Skeletal muscle cell (primary cell): ENCODE data around the gene HLCS.

Source experiments
- DNase-seq: peaks from one replicate; pipeline ENCODE4 v3.0.0-alpha.2; 2010; ENCODE audit warnings: low read depth
- H3K4me3 ChIP-seq: 2 replicates; pipeline ENCODE4 v1.5.1; 2011; ENCODE audit warnings: low read depth, mild to moderate bottlenecking, control low read depth, low read length, moderate library complexity

The HLCS gene

DNA sequence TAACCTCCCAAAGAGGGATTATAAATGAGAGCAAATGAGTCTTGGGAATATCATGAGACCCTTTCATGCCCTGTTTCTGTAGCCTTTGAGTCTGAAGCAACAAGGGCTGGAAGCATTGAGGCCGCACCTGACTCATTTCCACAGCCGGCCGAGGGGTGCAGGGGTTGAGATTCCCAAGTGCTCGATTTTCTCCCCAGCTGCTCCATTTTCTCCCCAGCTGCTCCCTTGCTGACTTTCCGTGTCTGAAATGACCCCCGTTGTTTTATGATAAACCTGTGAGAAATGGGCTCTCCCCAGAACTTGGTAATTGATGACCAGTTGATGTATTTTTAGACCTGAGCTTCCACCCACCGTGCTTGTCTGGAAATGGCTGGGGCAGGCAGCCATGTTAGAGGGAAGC lies 244.7 kb downstream of the HLCS start:
- DNase-seq = no peak
- no peak overlapping the region for H3K4me3 ChIP-seq

DNA sequence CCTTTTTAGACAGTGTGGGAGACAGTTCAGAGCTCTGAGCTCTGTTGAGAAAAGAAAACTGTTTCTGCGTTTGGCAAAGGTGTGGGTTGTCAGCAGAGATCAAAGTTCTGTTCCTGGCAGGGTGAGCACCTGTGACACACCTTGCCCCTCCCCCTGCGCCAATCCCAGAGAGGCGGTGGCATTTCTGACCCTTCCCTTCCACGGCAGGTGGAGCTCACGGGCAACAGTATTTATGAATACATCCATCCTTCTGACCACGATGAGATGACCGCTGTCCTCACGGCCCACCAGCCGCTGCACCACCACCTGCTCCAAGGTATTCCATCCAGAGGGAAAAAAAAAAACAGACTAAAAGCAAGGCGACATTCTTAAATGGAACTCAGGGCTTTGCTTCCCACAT lies 246.9 kb downstream of the HLCS start:
- H3K4me3 ChIP-seq = no peak overlapping the region
- no peak for DNase-seq

DNA sequence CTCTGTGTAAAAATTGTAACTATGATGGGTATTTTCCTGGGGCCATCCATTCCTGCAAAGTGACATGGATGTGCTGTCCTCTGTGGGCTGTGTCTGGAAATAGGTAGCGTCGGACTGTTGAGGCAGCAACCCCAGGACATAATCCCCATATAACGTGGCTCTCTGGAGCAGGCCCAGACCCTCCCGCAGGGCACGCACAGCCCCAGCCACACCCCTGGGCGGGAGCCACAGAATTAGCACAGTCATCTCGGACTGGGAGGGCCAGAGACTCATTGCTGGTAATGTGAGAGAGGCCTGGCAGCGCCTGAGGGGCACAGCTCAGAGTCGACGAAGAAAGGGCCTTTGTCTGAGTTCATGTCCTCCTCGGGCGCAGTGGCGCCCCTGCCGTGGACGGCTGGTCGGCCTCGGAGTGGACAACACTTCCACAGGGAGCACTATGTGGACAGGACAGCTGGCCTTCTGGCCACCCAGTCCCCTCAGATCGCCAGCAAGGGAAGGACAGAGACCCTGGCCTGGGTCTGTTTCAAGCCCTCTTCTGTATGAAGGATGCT lies 247.4 kb downstream of the HLCS start:
- DNase-seq = no peak
- no peak overlapping the region for H3K4me3 ChIP-seq

DNA sequence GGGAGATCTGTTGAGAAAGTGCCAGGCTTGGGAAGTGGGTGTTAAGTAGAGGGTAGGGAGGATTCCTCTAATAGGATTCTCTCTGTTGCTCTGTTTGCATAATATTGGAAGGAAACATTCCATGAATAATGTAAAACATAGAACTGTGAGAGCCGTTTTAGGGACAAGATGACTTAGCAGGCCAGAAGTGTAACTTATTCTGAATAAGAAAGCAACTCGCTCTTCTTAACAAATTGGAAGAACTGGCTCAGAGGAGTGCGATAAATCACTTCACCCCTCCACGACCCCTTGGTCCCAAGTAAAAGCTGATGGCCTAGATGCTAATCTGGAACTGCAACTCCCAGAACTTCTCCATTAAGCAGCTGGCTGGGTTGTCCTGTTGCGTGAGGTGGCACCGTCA lies 248.5 kb downstream of the HLCS start:
- no peak overlapping the region for H3K4me3 ChIP-seq
- no peak for DNase-seq

DNA sequence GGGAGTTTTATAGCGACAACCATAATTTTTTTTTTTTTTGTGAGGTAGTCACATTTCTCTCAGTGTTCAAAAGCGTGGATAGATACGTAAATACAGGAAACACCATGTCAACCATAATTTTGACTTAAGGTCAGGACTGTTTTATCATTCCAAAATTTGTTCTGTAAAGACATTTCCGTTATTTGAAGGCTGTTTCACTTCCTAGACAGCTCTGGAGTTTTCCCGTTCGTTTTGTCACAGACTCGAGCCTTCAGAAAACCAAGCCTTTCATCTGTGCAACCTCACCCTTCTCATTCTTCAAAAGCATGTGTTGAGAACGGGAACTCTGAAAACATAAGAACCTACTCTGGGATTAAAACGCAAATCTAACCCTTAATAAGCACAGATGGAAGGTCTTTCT lies 249.6 kb downstream of the HLCS start:
- no peak overlapping the region for H3K4me3 ChIP-seq
- no peak for DNase-seq

DNA sequence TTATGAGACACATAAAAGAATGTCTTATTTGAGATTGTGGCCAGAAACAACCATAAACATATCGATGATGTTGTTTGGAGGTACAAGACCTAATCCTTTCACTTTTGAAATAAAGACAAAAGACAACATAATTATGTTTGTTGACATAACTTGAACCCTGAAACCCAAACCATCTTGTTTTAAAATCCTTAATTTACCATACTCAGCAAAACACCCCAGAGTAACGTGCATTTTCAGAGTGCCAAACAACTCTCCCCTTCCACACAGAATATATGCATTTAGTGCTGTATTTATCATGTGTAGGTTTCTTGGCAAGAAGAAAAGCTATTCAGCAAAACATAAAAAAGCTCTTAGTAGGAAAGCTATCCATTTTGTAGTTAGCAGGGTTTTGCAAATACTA lies 250.1 kb downstream of the HLCS start:
- no peak overlapping the region for H3K4me3 ChIP-seq
- DNase-seq = no peak

DNA sequence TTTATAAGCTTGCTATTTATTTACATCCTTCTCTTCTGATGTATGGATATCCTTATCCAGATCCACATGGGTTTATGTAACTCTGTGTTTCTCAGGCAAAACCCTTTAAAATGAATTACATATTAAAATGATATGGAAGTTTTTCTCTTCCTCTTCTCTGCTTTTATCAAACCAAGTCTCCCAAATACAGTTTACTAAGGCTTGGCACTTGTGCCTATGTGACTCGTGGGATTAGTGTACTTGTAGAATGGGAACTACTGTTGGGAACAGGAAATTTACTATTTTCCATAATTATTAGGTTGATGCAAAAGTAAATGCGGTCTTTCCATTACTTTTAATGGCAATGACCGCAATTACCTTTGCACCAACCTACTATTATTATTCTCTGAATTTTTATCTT lies 252.7 kb downstream of the HLCS start:
- H3K4me3 ChIP-seq = no peak overlapping the region
- no peak for DNase-seq

DNA sequence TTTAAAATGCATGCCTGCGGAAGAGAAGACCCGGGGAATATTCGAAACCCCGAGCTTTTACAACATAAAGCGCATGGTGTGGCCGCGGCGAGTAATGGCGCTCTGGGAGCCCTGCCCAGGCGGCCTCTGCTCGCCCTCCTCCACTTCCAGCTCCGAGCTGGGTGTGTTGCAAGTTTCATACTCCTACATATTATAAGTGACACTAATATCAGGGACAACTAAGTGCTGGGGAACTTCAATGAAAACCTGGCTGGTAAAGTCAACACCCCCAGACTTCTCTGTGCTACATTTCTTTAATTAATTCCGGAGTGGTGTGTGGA lies 255.8 kb downstream of the HLCS start:
- no peak for DNase-seq
- H3K4me3 ChIP-seq = no peak overlapping the region

DNA sequence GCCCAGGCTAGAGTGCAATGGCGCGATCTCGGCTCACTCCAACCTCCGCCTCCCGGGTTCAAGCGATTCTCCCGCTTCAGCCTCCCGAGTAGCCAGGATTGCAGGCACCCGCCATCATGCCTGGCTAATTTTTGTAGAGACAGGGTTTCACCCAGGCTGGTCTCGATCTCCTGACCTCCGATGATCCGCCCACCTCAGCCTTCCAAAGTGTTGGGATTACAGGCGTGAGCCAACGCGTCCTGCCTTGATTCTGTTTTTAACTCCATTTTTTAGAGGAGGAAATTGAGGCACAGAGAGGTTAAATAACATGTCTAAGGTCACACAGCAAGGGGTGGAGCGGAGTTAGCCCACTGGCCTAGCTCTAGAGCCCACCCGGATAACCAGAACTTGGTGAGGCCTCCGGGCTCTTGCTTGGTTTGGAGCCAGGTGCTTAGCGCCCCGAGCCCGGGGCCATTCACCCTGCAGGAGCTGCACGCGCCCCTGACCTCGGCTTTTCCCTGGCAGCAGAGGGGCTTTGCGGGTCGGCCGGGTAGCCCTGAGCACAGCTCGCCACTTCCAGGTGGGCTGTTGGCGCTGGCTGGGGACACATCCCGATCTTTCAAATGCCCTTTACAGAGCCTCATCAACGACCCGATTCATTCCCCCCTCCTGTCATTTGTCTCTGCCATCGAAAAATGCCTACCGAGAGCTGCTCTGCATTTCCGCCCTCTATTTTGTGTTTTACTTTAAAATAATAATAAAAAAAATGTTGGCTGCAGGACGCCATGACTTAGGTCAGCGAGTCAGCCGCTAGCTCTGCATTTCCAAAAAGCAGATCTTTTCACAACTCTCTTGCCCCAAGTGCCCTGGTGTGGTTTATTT lies 256.4 kb downstream of the HLCS start:
- no peak overlapping the region for H3K4me3 ChIP-seq
- DNase-seq = no peak

DNA sequence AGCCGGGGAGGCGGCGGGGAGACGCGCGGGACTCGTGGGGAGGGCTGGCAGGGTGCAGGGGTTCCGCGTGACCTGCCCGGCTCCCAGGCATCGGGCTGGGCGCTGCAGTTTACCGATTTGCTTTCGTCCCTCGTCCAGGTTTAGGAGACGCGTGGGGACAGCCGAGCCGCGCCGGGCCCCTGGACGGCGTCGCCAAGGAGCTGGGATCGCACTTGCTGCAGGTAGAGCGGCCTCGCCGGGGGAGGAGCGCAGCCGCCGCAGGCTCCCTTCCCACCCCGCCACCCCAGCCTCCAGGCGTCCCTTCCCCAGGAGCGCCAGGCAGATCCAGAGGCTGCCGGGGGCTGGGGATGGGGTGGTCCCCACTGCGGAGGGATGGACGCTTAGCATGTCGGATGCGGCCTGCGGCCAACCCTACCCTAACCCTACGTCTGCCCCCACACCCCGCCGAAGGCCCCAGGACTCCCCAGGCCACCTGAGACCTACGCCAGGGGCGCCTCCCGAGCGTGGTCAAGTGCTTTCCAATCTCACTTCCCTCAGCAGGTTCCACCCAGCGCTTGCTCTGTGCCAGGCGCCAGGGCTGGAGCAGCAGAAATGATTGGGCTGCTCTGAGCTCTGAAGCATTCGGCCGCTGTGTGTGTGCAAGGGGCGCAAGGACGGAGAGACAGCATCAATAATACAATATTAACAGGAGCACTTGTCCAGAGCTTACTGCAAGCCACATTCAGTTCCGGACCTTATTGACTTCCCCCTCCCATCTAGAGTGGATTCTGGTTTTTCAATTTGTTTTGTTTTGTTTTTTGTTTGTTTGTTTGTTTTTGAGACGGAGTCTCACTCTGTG lies 257.2 kb downstream of the HLCS start:
- peak overlapping the region; percentile 3 for H3K4me3 ChIP-seq
- DNase-seq = no peak

DNA sequence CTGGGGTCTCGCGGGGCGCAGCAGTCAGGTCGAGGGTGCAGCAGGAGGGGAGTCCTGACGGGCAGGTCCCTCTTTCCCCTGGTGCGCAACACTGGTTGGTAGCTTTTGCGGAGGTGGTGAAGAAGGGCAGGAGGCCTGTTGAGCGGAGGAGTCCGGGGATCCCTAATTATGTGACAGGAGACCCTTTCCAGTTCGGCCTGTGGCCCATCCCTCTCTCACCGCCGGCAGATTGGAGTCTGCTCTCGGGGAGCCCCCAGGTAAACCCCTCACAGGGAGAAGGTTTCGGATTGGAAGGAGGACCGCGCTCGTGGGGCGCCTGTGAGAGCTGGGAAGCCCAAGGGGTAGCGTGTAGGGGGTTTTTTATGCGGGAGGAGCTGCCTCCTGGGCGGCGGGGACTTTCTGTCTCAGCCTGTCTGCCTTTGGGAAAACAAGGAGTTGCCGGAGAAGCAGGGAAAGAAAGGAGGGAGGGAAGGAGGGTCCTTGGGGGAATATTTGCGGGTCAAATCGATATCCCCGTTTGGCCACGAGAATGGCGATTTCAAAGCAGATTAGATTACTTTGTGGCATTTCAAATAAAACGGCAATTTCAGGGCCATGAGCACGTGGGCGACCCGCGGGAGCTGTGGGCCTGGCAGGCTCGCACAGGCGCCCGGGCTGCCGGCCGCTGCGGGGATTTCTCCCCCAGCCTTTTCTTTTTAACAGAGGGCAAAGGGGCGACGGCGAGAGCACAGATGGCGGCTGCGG lies 258.0 kb downstream of the HLCS start:
- no peak for DNase-seq
- H3K4me3 ChIP-seq = peak overlapping the region; percentile 9

DNA sequence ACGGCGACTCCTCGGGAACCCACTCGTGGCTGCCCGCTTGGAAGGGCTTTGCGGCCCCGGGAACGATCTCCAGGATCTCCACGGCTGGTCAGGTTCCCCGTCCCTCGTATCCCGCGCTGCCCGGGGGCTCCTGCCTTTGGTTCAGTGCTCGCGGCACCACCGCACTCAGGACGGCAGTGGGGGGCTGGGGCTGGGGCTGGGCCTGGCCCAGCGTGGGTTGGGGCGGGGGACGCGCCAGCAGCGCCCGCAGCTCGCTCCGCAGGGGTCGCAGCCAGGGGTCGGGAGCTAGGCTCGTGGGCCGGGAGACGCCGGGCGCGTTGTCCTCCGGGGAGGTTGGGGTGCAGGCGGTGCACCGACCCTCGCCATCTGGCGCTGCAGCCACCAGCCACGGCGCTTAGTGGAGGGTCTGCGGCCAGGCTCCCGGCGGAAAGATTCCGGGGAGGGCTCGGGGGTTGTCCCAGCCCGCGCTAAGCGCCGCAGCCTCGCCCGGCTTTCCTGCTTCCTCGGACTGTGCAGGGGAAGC lies 258.6 kb downstream of the HLCS start:
- peak overlapping the region; percentile 9 for H3K4me3 ChIP-seq
- DNase-seq = no peak

DNA sequence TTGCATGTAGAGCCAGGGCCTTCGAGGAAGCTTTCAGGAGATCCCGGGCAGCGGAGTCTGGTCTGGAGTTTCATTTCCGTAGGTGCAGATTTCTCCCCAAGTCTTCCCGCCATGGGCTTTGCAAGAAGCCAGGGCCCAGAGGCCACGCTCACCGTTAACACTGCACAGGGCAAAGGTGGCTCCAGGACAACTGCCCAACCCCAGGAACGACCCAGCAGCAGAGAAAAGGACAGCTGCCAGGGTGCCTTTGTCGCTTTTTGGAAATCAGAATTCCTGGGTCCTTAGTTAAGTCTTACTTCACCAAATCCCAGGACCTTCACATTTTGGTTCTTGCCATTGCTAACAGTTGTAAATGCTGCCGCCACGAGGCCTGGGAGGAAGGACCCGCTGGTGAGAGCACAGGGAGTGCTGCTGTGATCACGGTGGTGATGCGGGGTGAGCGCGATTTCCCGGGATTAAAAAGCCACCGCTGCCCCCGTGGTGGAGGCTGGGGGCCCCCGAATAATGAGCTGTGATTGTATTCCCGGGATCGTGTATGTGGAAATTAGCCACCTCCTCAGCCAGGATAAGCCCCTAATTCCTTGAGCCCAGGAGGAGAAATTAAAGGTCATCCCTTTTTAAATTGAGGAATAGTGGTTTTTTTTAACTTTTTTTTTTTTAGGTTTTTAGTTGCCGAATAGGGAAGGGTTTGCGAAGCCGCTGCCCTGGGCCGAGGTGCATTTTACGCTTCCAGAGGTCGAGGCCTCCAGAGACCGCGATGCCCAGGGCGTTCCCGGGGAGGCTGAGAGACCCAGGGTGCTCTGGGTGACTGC lies 259.3 kb downstream of the HLCS start:
- no peak overlapping the region for H3K4me3 ChIP-seq
- DNase-seq = no peak

DNA sequence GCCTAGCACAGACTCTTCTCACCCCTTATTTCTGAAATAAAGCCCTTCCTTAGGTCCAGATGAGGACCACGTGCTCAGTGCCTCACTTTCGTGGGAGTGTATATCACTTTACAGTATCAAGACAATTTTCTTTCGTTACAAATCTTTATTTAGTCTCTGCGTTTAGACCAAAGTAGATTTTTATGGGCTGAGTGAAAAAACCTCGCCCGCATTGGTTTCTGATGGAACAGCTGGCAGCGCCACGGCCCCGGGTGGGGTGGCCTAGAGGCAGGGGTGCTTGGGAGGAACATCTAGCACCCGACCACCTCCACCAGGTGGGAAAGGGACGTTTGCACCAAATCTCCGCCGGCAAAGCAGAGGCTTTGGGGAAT lies 260.0 kb downstream of the HLCS start:
- no peak for DNase-seq
- no peak overlapping the region for H3K4me3 ChIP-seq

DNA sequence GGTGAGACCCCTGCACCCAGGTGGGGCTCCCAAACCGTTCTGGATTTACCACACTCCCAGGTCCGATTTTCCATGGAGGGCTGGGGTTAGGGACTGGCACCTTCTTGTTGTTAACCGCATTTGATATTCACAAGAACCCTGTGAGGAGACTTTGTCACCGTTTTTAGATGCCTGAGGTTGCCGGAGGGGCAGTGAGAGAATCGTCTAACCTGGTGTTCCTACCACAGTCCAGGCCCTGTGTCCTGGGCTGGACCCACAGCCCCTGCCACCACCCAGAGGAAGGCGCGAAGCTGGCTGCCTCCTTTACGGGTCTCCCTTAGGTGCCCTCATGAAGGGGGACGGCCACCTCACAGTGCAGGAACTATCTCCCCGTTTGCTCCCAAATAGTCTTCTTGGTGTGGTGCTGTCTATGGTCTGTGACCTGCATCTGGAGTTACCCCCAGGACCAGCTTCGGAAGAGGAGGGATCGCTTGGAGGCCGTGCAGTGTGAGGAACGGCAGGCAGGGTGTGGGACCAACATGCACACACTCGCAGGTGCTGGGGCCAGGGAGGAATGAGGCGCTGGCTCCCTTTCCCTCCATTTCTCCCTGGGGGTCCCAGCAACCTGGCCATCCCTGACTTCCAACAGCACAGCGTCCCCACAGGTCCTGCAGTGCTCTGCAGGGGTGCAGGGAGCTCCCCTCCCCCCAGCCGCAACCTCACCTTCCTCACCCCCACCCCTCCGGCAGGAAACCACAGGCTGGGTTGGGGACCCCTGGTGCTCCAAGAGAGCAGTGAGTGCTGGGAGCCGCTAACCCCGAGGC lies 260.6 kb downstream of the HLCS start:
- DNase-seq = no peak
- H3K4me3 ChIP-seq = peak overlapping the region; percentile 27

DNA sequence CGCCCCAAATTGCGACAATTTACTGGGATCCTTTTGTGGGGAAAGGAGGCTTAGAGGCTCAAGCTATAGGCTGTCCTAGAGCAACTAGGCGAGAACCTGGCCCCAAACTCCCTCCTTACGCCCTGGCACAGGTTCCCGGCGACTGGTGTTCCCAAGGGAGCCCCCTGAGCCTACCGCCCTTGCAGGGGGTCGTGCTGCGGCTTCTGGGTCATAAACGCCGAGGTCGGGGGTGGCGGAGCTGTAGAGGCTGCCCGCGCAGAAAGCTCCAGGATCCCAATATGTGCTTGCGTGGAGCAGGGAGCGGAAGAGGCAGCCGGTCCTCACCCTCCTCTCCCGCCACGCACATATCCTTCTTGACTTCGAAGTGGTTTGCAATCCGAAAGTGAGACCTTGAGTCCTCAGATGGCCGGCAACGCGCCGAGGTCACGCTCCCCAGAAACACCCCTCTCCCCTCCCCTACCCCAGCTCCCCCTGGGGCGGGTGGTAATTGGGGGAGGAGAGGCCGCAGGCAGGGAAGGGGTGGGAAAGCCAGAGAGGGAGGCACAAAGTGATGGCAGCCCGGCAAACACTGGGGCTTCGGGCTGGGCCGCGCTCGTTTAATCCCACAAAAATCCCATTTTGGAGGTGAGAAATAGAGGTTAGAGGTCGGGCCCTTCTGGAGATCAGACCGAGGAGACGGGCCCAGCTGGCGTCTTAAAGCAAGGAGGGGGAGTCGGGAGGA lies 261.4 kb downstream of the HLCS start:
- peak overlapping the region; percentile 27 for H3K4me3 ChIP-seq
- DNase-seq = no peak

DNA sequence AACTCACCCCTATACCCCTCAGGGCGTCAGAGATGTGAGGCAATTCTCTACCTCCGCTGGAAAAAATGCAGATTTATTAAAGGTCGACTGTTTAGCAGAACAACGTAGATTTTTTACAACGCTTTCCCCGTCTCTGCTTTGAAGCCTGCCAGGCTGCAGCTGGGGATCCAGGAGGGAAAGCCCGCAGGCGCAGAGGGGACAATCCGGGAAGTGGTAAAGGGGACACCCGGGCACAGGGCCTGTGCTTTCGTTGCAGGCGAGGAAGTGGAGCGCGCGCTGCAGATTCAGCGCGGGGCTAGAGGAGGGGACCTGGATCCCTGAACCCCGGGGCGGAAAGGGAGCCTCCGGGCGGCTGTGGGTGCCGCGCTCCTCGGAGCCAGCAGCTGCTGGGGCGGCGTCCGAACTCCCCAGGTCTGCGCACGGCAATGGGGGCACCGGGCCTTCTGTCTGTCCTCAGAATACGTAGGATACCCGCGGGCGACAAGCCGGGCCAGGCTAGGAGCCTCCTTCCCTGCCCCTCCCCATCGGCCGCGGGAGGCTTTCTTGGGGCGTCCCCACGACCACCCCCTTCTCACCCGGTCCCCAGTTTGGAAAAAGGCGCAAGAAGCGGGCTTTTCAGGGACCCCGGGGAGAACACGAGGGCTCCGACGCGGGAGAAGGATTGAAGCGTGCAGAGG lies 262.1 kb downstream of the HLCS start:
- DNase-seq = no peak
- peak overlapping the region; percentile 27 for H3K4me3 ChIP-seq
